ENCODE data around the gene RARB. TPM values are rescaled to one million over a fixed set of nuclear protein-coding genes. Genes with fewer than 3 reads are reported as not detected.

Gene RARB
- total and polyA plus RNA-seq, 2 of the 13 experiments (the other 11 are each of a cell fraction or from before 2014, with no cell fraction given), result 0.16 TPM; not detected in 1

GRCh38 chr3:25426408-25426807, 1.7 kb upstream of the RARB start (continued):
- no peak for TF ChIP-seq ARID5B (CRISPR knock-in tag; IDR thresholded peaks at IDR 0.05)
- no peak for TF ChIP-seq TBX2 (CRISPR knock-in tag; IDR thresholded peaks at IDR 0.05; ENCODE audit: borderline replicate concordance)
- TF ChIP-seq ZNF546 (CRISPR knock-in tag; conservative IDR thresholded peaks at IDR 0.05), result no peak

- peak overlapping the region; percentile 57 to 67 (median 61); a peak in 4 of 6 replicates for H3K4me3 ChIP-seq (replicated peaks in 1 of 3; ENCODE audit: insufficient read depth in 1 of 3, low read depth in 2 of 3, low read length in 3 of 3)
- DNase-seq (ENCODE audit: low spot score), result peak; percentile 42
- H3K79me2 ChIP-seq (ENCODE audit: insufficient read depth, low read length), result no peaks in the 10 kb centered on the region
- H3K36me3 ChIP-seq (replicated peaks in 1 of 2; ENCODE audit: control insufficient read depth in 1 of 2, insufficient read depth in 2 of 2, low read length in 2 of 2), result no peaks in the 10 kb centered on the region
- H2AFZ ChIP-seq (ENCODE audit: low read length), result no peak overlapping the region
- peak; percentile 55; the same call in 2 of the 3 replicates for ATAC-seq
- ChIA-PET CTCF (ENCODE audit: low intra/inter-chr PET ratio, low total read pairs) (no interaction called here), POLR2A (no interaction called here)
- peaks cover 57% of the 10 kb centered on the region for H3K4me1 ChIP-seq (ENCODE audit: insufficient read depth, low read length)
- BruUV-seq (replicated peaks), result no TSS peak
- 0% methylated on average over 2 of the region's 2 CpGs for WGBS (ENCODE audit: low lambda C conversion rate)
- H3K27ac ChIP-seq (ENCODE audit: extremely low read length, insufficient read depth, low read length), result no peak overlapping the region
- in situ Hi-C loops (cut with HindIII; ENCODE audit: extremely low pct_ligation_motif_present, low pct_unique_long_range_greater_than_20kb) (loop anchor here (10.0 kb wide), 1 partner anchor 158 kb away; no protein-coding TSS in a partner anchor), intact Hi-C loops (cut with micrococcal nuclease; ENCODE audit: unreplicated experiment) (no loop called here)
- H3K4me2 ChIP-seq (ENCODE audit: low read depth, low read length), result peak overlapping the region; percentile 66
- H3K27me3 ChIP-seq (ENCODE audit: control insufficient read depth in 1 of 2, insufficient read depth in 2 of 2, low read length in 2 of 2), result peaks cover 0 to 32% of the 10 kb centered on the region in 2 experiments; a peak in 3 of 5 replicates
- no peak for FAIRE-seq
- no peaks in the 10 kb centered on the region for H4K20me1 ChIP-seq (ENCODE audit: insufficient read depth, low read length)
- H3K9ac ChIP-seq (ENCODE audit: insufficient read depth, low read depth, low read length), result 0 out of 2 replicates have a peak overlapping the region, but pooled peaks have one; percentile 36
- no peaks in the 10 kb centered on the region for H3K9me3 ChIP-seq (ENCODE audit: low read length)
- TF ChIP-seq SSRP1 (CRISPR knock-in tag; IDR thresholded peaks at IDR 0.05) (no peak), PRPF4 (IDR thresholded peaks at IDR 0.05; ENCODE audit: low read depth, low read length, poor library complexity, severe bottlenecking) (no peak), RFX3 (CRISPR knock-in tag; IDR thresholded peaks at IDR 0.05) (no peak), ADNP (CRISPR knock-in tag; IDR thresholded peaks at IDR 0.05) (peak; percentile 59; the same call in 1 of the 2 replicates), SRSF9 (IDR thresholded peaks at IDR 0.05; ENCODE audit: borderline replicate concordance, insufficient read depth, low read depth, low read length, poor library complexity, severe bottlenecking) (no peak), HDAC1 (CRISPR knock-in tag; IDR thresholded peaks at IDR 0.05) (no peak), ETV5 (CRISPR knock-in tag; IDR thresholded peaks at IDR 0.05; ENCODE audit: borderline replicate concordance) (no peak), KDM5B (CRISPR knock-in tag; IDR thresholded peaks at IDR 0.05; ENCODE audit: borderline replicate concordance) (no peak), RCOR2 (CRISPR knock-in tag; IDR thresholded peaks at IDR 0.05) (peak; percentile 63; the same call in 1 of the 2 replicates), RARA (CRISPR knock-in tag; IDR thresholded peaks at IDR 0.05) (peak; percentile 36; the same call in 1 of the 2 replicates), PHF20 (CRISPR knock-in tag; IDR thresholded peaks at IDR 0.05) (no peak), FOXA3 (CRISPR knock-in tag; IDR thresholded peaks at IDR 0.05) (0 out of 2 replicates have a peak, but pooled peaks have one; percentile 7), ZNF883 (CRISPR knock-in tag; IDR thresholded peaks at IDR 0.05; ENCODE audit: not compliant biosample characterization) (no peak), ZMYM3 (CRISPR knock-in tag; IDR thresholded peaks at IDR 0.05) (peak; percentile 78), FOSL2 (CRISPR knock-in tag; IDR thresholded peaks at IDR 0.05) (peak; percentile 86)
Observed at GRCh38 chr3:25427155-25427554, 908 bp upstream of the RARB start.

Measured in HepG2 (cell line).